ENCODE data around the gene ECHDC1. TPM values are rescaled to one million over a fixed set of nuclear protein-coding genes. Genes with fewer than 3 reads are reported as not detected.

The ECHDC1 gene
- total RNA-seq, 1 experiment from 2014 or later = 60.0 TPM

DNA sequence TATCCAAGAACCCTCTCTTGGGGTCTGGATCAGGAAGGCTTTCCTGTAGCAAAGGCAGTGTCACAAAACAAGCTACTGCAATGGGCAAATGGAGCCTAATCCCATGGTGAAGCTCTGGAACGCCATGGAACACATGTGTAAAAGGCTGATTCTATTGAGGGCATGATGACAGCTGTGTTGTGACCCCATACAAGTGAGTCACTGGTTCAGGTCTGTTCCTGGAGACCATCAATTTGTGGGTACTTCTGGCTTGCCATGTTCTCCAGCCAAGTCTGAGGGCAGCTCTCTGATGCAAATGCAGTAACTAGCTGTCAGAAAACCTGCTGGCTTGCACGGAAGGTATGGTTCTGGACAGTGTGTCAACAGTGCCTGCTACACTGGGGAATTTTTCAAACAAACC, 33.3 kb upstream of the ECHDC1 start:
- no peaks in the 10 kb centered on the region for H3K27me3 Mint-ChIP-seq (ENCODE audit: low read depth)
- H3K4me3 Mint-ChIP-seq = no peak overlapping the region
- CTCF ChIA-PET = no interaction called here
- DNase-seq (ENCODE audit: low spot score) (no peak), ATAC-seq (no peak)
- no peak overlapping the region for H3K27ac Mint-ChIP-seq
- peaks cover 14% of the 10 kb centered on the region for H3K9me3 Mint-ChIP-seq
- TF ChIP-seq, protein P1, sequence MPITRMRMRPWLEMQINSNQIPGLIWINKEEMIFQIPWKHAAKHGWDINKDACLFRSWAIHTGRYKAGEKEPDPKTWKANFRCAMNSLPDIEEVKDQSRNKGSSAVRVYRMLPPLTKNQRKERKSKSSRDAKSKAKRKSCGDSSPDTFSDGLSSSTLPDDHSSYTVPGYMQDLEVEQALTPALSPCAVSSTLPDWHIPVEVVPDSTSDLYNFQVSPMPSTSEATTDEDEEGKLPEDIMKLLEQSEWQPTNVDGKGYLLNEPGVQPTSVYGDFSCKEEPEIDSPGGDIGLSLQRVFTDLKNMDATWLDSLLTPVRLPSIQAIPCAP (CRISPR knock-in tag; IDR thresholded peaks at IDR 0.05) = no peak
- TF ChIP-seq GRHL2 (CRISPR knock-in tag; IDR thresholded peaks at IDR 0.05; ENCODE audit: insufficient replicate concordance, severe bottlenecking) (no peak), NFYB (CRISPR knock-in tag; conservative IDR thresholded peaks at IDR 0.05; ENCODE audit: low read depth) (no peak), SMAD3 (CRISPR knock-in tag; IDR thresholded peaks at IDR 0.05; ENCODE audit: borderline replicate concordance) (no peak), ZNF416 (CRISPR knock-in tag; IDR thresholded peaks at IDR 0.05) (no peak), ZNF423 (CRISPR knock-in tag; IDR thresholded peaks at IDR 0.05) (no peak), MXD4 (CRISPR knock-in tag; IDR thresholded peaks at IDR 0.05; ENCODE audit: borderline replicate concordance) (no peak), RELA (CRISPR knock-in tag; IDR thresholded peaks at IDR 0.05; ENCODE audit: borderline replicate concordance) (no peak)
- TF ChIP-seq, protein P2, sequence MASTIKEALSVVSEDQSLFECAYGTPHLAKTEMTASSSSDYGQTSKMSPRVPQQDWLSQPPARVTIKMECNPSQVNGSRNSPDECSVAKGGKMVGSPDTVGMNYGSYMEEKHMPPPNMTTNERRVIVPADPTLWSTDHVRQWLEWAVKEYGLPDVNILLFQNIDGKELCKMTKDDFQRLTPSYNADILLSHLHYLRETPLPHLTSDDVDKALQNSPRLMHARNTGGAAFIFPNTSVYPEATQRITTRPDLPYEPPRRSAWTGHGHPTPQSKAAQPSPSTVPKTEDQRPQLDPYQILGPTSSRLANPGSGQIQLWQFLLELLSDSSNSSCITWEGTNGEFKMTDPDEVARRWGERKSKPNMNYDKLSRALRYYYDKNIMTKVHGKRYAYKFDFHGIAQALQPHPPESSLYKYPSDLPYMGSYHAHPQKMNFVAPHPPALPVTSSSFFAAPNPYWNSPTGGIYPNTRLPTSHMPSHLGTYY (CRISPR knock-in tag; IDR thresholded peaks at IDR 0.05) = no peak
- TF ChIP-seq, protein P3, sequence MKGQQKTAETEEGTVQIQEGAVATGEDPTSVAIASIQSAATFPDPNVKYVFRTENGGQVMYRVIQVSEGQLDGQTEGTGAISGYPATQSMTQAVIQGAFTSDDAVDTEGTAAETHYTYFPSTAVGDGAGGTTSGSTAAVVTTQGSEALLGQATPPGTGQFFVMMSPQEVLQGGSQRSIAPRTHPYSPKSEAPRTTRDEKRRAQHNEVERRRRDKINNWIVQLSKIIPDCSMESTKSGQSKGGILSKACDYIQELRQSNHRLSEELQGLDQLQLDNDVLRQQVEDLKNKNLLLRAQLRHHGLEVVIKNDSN (CRISPR knock-in tag; IDR thresholded peaks at IDR 0.05) = no peak
- TF ChIP-seq, protein P4, sequence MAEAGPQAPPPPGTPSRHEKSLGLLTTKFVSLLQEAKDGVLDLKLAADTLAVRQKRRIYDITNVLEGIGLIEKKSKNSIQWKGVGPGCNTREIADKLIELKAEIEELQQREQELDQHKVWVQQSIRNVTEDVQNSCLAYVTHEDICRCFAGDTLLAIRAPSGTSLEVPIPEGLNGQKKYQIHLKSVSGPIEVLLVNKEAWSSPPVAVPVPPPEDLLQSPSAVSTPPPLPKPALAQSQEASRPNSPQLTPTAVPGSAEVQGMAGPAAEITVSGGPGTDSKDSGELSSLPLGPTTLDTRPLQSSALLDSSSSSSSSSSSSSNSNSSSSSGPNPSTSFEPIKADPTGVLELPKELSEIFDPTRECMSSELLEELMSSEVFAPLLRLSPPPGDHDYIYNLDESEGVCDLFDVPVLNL (CRISPR knock-in tag; IDR thresholded peaks at IDR 0.05; ENCODE audit: borderline replicate concordance, low read depth) = no peak
- H3K36me3 Mint-ChIP-seq = peaks cover 4% of the 10 kb centered on the region; the same call in 1 of the 2 replicates
- no peaks in the 10 kb centered on the region for H3K4me1 Mint-ChIP-seq
- POLR2A ChIA-PET = no interaction called here

DNA sequence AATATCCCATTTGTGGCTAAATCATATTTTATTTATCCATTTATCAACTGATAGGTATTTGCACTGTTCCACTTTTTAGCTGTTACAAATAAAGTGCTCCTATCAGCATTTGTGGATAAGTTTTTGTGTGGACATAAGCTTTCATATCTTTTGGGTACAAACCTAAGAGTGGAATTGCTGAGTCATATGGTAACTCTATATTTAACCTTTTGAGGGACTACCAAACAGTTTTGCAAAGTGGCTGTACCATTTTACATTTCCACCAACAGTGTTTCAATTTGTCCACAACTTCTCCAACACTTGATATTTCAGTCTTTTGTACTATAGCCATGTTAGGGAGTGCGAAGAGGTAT, 23.6 kb upstream of the ECHDC1 start:
- no peak overlapping the region for H3K4me3 Mint-ChIP-seq
- POLR2A ChIA-PET = no interaction called here

More for the DNA sequence above, 23.6 kb upstream of the ECHDC1 start:
- Mint-ChIP-seq H3K27me3 (ENCODE audit: low read depth) (no peaks in the 10 kb centered on the region), H3K4me1 (peaks cover 4% of the 10 kb centered on the region; the same call in 1 of the 2 replicates), H3K9me3 (peaks cover 18% of the 10 kb centered on the region), H3K36me3 (0 out of 2 replicates have a peak, but pooled peaks cover 3% of the 10 kb centered on the region), H3K27ac (no peak overlapping the region)
- DNase-seq (ENCODE audit: low spot score) = no peak
- TF ChIP-seq SOX15 (CRISPR knock-in tag; IDR thresholded peaks at IDR 0.05) = no peak
- no peak for TF ChIP-seq ELF4 (CRISPR knock-in tag; IDR thresholded peaks at IDR 0.05; ENCODE audit: low read depth)
- TF ChIP-seq FOXP1 (CRISPR knock-in tag; IDR thresholded peaks at IDR 0.05; ENCODE audit: borderline replicate concordance) = no peak
- TF ChIP-seq, protein P5, sequence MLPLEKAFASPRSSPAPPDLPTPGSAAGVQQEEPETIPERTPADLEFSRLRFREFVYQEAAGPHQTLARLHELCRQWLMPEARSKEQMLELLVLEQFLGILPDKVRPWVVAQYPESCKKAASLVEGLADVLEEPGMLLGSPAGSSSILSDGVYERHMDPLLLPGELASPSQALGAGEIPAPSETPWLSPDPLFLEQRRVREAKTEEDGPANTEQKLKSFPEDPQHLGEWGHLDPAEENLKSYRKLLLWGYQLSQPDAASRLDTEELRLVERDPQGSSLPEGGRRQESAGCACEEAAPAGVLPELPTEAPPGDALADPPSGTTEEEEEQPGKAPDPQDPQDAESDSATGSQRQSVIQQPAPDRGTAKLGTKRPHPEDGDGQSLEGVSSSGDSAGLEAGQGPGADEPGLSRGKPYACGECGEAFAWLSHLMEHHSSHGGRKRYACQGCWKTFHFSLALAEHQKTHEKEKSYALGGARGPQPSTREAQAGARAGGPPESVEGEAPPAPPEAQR (CRISPR knock-in tag; IDR thresholded peaks at IDR 0.05) = no peak
- no peak for TF ChIP-seq FOXJ3 (CRISPR knock-in tag; IDR thresholded peaks at IDR 0.05; ENCODE audit: borderline replicate concordance)
- no peak for TF ChIP-seq NR1H2 (CRISPR knock-in tag; IDR thresholded peaks at IDR 0.05)
- TF ChIP-seq, protein P6, sequence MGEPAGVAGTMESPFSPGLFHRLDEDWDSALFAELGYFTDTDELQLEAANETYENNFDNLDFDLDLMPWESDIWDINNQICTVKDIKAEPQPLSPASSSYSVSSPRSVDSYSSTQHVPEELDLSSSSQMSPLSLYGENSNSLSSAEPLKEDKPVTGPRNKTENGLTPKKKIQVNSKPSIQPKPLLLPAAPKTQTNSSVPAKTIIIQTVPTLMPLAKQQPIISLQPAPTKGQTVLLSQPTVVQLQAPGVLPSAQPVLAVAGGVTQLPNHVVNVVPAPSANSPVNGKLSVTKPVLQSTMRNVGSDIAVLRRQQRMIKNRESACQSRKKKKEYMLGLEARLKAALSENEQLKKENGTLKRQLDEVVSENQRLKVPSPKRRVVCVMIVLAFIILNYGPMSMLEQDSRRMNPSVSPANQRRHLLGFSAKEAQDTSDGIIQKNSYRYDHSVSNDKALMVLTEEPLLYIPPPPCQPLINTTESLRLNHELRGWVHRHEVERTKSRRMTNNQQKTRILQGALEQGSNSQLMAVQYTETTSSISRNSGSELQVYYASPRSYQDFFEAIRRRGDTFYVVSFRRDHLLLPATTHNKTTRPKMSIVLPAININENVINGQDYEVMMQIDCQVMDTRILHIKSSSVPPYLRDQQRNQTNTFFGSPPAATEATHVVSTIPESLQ (CRISPR knock-in tag; IDR thresholded peaks at IDR 0.05) = no peak
- no peak for TF ChIP-seq KAT7 (CRISPR knock-in tag; IDR thresholded peaks at IDR 0.05; ENCODE audit: borderline replicate concordance)
- TF ChIP-seq HMGA2 (CRISPR knock-in tag; IDR thresholded peaks at IDR 0.05) = no peak
- TF ChIP-seq JAZF1 (CRISPR knock-in tag; IDR thresholded peaks at IDR 0.05) = no peak
- TF ChIP-seq, protein P7, sequence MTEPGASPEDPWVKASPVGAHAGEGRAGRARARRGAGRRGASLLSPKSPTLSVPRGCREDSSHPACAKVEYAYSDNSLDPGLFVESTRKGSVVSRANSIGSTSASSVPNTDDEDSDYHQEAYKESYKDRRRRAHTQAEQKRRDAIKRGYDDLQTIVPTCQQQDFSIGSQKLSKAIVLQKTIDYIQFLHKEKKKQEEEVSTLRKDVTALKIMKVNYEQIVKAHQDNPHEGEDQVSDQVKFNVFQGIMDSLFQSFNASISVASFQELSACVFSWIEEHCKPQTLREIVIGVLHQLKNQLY (CRISPR knock-in tag; IDR thresholded peaks at IDR 0.05) = no peak
- TF ChIP-seq ZNF317 (CRISPR knock-in tag; IDR thresholded peaks at IDR 0.05; ENCODE audit: borderline replicate concordance, low read depth) = no peak
- TF ChIP-seq, protein P3 (CRISPR knock-in tag; IDR thresholded peaks at IDR 0.05) = no peak
- TF ChIP-seq TCF7 (CRISPR knock-in tag; IDR thresholded peaks at IDR 0.05; ENCODE audit: low read depth) = no peak
- no peak for ATAC-seq
- CTCF ChIA-PET = interaction anchor here (1.0 kb wide), 1 partner anchor 101 kb away, joined by 3 read pairs; the partner anchor contains the start of gene RNF146
